Fibroblast of skin of abdomen (primary cell): Measurements from ENCODE around the gene FIBCD1. TPM values are rescaled to one million over a fixed set of nuclear protein-coding genes. Genes with fewer than 3 reads are reported as not detected.
A peak's percentile ranks its signal among the peaks of the same experiment; 100 is the strongest.

Experiments
- DNase-seq: peaks from one replicate; pipeline ENCODE4 v3.0.0-alpha.2; 2013
- polyA plus RNA-seq, 2 experiments: library from polyadenylated mRNA; unstranded; fragments of 120-200 nt; gene quantifications; one replicate each; pipeline ENCODE4 v1.2.1, GENCODE V29; 2013; ENCODE audit not compliant: insufficient read length in 2 of 2

The FIBCD1 gene
- 6.9 TPM for polyA plus RNA-seq (2013, experiment 1 of 2; ENCODE audit: insufficient read length)
- 6.3 TPM for polyA plus RNA-seq (2013, experiment 2 of 2; ENCODE audit: insufficient read length)

- DNase-seq, result peak; percentile 40
These were observed at the start of gene FIBCD1 for GRCh38 chr9:130938652-130939404. Gene FIBCD1 (minus strand): TSS chr9:130939247. CDS start chr9:130938607, 640 bp downstream.

DNA sequence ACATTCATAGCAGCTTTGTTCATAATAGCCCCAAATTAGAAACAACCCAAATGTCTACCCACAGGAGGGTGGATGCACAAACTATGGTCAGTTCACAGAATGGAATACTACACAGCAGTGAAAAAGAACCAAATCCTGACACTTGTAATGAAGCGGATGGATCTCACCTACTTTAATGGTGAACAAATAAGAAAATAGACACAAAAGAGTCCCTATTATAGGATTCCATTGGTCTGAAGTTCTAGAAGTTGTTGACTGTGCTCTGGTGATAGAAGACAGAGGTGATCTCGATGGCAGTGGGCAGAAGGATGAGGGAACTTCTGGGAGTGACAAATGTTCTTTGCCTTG, 49.3 kb upstream of the FIBCD1 start:
- DNase-seq, result no peak

DNA sequence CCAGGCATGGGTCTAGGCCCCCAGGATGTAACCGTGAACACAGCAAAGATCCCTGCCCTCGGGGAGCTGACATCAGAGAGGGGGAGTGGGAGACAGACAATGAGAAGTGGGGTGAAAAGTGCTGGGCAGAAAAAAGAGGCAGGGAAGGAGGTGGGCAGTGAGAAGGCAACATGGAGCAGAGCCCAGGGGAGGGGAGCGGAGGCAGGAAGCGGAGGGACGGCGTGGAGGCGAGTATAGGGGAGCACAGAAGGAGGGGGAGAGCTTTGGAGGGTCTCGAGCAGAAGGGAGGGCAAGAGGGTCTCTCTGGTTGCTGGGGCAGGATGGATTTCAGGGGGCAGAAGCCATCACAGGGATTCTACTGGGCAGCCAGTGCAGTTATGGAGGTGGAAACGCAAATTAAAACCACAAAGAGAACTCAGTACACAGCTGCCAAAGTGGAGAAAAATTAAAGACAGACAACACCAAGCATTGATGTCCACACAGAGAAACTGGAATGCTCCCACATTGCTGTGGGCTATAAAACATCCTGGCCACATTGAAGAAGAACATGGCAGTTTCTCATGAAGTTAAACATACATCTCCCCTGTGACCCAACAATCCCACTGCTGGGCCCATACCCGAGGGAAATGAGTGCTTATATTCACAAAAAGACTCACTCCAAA, 48.8 kb upstream of the FIBCD1 start:
- peak; percentile 33 for DNase-seq

GRCh38 chr9:130987054-130987453, 48.0 kb upstream of the FIBCD1 start:
- no peak for DNase-seq

GRCh38 chr9:130986356-130986965, 47.4 kb upstream of the FIBCD1 start:
- DNase-seq, result no peak

GRCh38 chr9:130985606-130986162, 46.6 kb upstream of the FIBCD1 start:
- DNase-seq, result no peak

- DNase-seq, result no peak
These were observed 46.0 kb upstream of the FIBCD1 start for GRCh38 chr9:130985029-130985428.

DNA sequence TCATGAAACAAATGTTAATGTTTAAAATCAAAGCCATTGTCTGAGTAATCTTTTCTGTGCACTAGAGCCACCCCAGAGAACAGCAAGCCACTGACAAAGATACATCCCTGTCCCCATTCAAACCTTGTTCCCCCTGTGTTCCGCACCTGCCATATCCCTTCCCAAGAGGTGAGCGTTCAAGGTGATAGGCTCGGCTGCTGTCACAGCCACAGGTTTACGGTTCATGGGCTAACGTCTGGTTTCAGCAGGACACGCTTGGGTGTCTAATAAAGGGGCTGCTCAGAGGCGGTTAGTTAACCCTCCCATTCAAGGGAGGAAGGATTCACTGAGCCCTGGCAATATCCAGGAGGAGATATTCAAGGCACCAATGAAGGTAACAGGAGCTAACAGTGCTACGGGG, 45.5 kb upstream of the FIBCD1 start:
- no peak for DNase-seq

GRCh38 chr9:130983970-130984369, 44.9 kb upstream of the FIBCD1 start:
- no peak for DNase-seq

GRCh38 chr9:130983359-130983670, 44.3 kb upstream of the FIBCD1 start:
- DNase-seq, result no peak

GRCh38 chr9:130982636-130983358, 43.8 kb upstream of the FIBCD1 start:
- DNase-seq, result no peak

- no peak for DNase-seq
These were observed 42.7 kb upstream of the FIBCD1 start for GRCh38 chr9:130981756-130982137.

DNA sequence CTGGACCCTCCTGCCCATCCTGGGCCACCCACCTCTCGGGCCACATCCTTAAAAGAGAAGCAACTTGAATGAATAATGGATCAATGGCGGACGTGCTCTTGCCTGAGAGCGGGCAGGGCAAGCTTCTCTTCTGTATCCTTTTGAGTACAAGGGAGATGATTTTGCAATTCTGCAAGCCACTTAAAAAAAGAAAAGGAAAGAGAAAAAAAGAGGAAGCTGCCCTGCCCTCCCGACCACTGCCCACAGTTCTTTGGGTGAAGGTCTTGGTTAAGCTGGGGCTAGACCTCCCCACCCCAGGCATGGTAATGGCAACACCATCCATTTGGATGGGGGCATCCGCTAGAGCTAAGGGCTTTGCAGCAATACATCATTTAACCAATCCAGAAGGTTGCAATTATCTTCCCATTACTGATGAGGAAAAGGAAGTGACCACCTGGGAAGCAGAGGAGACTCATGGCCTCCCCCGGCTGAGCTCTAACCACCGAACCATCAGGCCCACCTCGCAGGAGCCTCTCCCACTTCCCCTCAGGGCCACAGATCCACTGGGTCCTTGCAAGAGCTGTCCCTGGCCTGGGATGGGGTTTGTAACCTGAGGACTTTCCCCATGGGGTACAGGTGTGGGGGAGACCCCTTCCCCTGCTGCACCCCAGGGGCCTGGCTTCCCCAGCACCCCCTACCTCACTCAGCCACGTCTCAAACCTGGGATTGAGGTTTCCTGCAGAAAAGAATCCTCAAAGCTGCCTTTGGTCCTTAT, 42.1 kb upstream of the FIBCD1 start:
- DNase-seq, result no peak

- DNase-seq, result no peak
These were observed 41.5 kb upstream of the FIBCD1 start for GRCh38 chr9:130980526-130980925.

GRCh38 chr9:130979591-130980385, 40.7 kb upstream of the FIBCD1 start:
- no peak for DNase-seq

DNA sequence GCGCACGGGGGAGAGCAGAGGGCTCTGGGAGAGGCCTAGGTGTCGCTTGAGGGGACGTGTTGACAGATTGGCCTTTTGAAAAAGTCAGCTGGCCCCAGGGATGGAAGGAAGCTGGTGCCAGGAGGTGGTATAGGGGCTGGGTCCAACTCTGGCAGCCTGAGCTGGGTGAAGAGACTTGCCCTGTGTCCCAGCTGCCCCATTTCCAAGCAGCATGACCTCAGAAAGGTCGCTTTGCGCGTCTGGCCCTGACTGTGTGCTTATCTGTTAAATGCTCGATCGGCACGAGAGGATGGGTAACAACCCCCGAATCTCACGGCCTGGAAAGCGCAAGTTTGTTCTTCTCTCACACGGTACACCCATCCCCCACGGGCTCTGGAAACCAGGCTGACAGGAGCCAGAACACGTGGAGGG, 38.8 kb upstream of the FIBCD1 start:
- DNase-seq, result no peak

GRCh38 chr9:130975932-130976841, 37.1 kb upstream of the FIBCD1 start:
- no peak for DNase-seq

GRCh38 chr9:130975156-130975555, 36.1 kb upstream of the FIBCD1 start:
- DNase-seq, result no peak

DNA sequence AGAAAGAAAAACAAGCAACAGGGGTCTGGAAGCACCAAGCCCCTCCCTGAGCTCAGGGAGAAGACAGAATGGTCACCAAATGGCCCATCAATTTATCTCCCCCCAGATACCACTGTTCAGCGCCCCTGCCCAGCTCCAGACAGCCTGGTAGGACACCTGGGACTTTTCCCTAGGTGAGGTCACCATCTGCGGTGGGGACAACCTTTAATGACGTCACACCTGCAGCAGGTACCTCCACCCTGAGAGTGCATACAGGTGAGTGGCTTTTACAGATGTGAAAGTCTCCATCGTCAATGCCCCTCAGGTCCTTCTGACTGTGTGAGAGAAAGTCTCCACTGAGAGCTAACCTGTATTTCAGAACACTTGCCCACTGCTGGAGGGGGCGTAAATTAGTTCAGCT, 35.6 kb upstream of the FIBCD1 start:
- DNase-seq, result no peak

- DNase-seq, result no peak
These were observed 34.7 kb upstream of the FIBCD1 start for GRCh38 chr9:130973686-130974281.
